Heart right ventricle (tissue), 16 donors: ENCODE results near the gene SEMA3A. TPM values are rescaled to one million over a fixed set of nuclear protein-coding genes. Genes with fewer than 3 reads are reported as not detected.
"Not testable (repeated sequence)": the region's sequence is repeated elsewhere in the genome, so short reads cannot be mapped to it uniquely, and the experiment has no call there.

Experiments used
- ATAC-seq, 8 donors: fragments of 200-7000 bp; cut with Tn5 transposase; one replicate each; pipeline ENCODE4 v1.9.1; 2020; ENCODE audit warnings: mild to moderate bottlenecking in 8 of 8, moderate library complexity in 8 of 8, moderate number of reproducible peaks in 1 of 8
- DNase-seq, 2 donors: peaks; one replicate each; pipeline ENCODE4 v3.0.0-alpha.2; 2020
- H3K27ac ChIP-seq, 10 donors: fragments of 200-600 bp; sonication (generic) in 2 of 10; one replicate each; pipeline versions ENCODE4 v1.5.0 to v1.8.0; 2020 to 2022; ENCODE audit warnings: mild to moderate bottlenecking in 3 of 10
- H3K27me3 ChIP-seq, 7 donors: fragments of 200-600 bp; one replicate each; pipeline ENCODE4 v1.8.0; 2021 to 2022; ENCODE audit warnings: mild to moderate bottlenecking in 2 of 7
- H3K36me3 ChIP-seq, 9 donors: fragments of 200-600 bp; sonication (generic) in 1 of 9; one replicate each; pipeline versions ENCODE4 v1.5.0 to v1.8.0; 2020 to 2022; ENCODE audit warnings: mild to moderate bottlenecking in 2 of 9
- H3K4me1 ChIP-seq, 9 donors: fragments of 200-600 bp; sonication (generic) in 1 of 9; one replicate each; pipeline versions ENCODE4 v1.5.0 to v1.8.0; 2020 to 2022; ENCODE audit warnings: mild to moderate bottlenecking in 4 of 9
- H3K4me3 ChIP-seq, 10 donors: fragments of 200-600 bp; sonication (generic) in 2 of 10; one replicate each; pipeline versions ENCODE4 v1.5.0 to v1.8.0; 2020 to 2022; ENCODE audit warnings: mild to moderate bottlenecking in 7 of 10, moderate library complexity in 2 of 10
- H3K9me3 ChIP-seq, 11 donors: fragments of 200-600 bp in 10 of 11; sonication (generic) in 2 of 11; one replicate each; pipeline versions ENCODE4 v1.5.0 to v1.8.0; 2013 to 2022; ENCODE audit warnings: mild to moderate bottlenecking in 2 of 11, control low read depth in 1 of 11, moderate library complexity in 1 of 11
- WGBS, 2 donors: extraction: QIAGEN DNeasy Blood & Tissue Kit; methylation state at CpG; one replicate each; pipeline ENCODE4 v1.1.7; 2013; ENCODE audit warnings: inconsistent platforms in 1 of 2; 5-methylcytosine and 5-hydroxymethylcytosine counted together
- intact Hi-C, 10 donors: fragments of 100-400 bp; cut with DNase I; formaldehyde crosslinking; loops; one replicate each; pipeline versions ENCODE4 v1.11.1 to v1.14.2; 2022
- long read RNA-seq, 3 donors: library from polyadenylated mRNA; unstranded; transcript quantifications; one replicate each; pipeline ENCODE4 v2.0.0, GENCODE V29; 2020 to 2021
- polyA plus RNA-seq, 2 donors: library from polyadenylated mRNA; stranded (reverse); fragments of 200-250 nt; gene quantifications; one replicate each; pipeline ENCODE4 v1.2.3, GENCODE V29; 2013
- total RNA-seq, 10 donors: library from RNA; stranded (reverse); fragmentation: NEBNext Ultra II Directional in 3 of 10; extraction: Animal tissue kit (Norgen Biotek cat#: 25700) in 3 of 10; gene quantifications; one replicate each; pipeline versions ENCODE4 v1.2.1 to v1.2.4, GENCODE V29; 2021 to 2023
- TF ChIP-seq, protein P1 (sequence below), 9 donors: fragments of 200-600 bp; sonication (generic) in 2 of 9; IDR thresholded peaks; one replicate each; pipeline versions ENCODE4 v1.5.0 to v1.8.0; 2021 to 2022; ENCODE audit warnings: antibody characterized with exemption in 9 of 9, mild to moderate bottlenecking in 5 of 9, moderate library complexity in 1 of 9
- donor health status: Arrhythmogenic right ventricular cardiomyopathy.
- donor health status: ischemic (EF 13 %, LVEDD 7.1; RV severe dilation, severe dysfunction).
- donor health status: healthy with polysubstance abuse.
- donor health status: DM: no; HTN: yes; CAD: no.
- donor health status: DM: no; HTN: no; CAD: no.
- donor health status: ischemic (EF 25% LVEDD 6.9; RV normal size, moderate dysfunction).
- donor health status: ischemic (EF 25% LVEDD 5.7; RV mildly dilated, moderate dysfunction).
- donor health status: healthy.
- donor health status: DM: yes; HTN: yes; CAD: no.
- donor health status: Ischemic cardiomyopathy.
- donor health status: ischemic (EF 35%, LVEDD 5.7; RV mildly dilated, moderate dysfunction).
- donor health status: nonischemic (EF 11% LVEDD 7.7; RV severe dilation, severe dysfunction).
- donor health status: DM: yes; HTN: yes; CAD: no.
- donor health status: PGD.
- donor health status: ischemic (EF 29% LVEDD 5.4; RV normal size, mild dysfunction).
- donor health status: nonischemic (EF 23%, LVEDD 6.1; RV moderate dilation, normal function).

SEMA3A gene
- total RNA-seq: 1 to 10 TPM in 8 of 10 donors, under 1 TPM in 2; 0.57 to 5.3 (median 1.7) TPM
- polyA plus RNA-seq: under 1 TPM; 0.19 to 0.59 TPM
- long read RNA-seq, donor 1, partial matches to known transcripts: 0 of 1 reads
- long read RNA-seq, donor 1, other reads (novel, unspliced or antisense): 1 of 1 reads
- long read RNA-seq, donor 2, partial matches to known transcripts: 0 of 1 reads
- long read RNA-seq, donor 2, other reads (novel, unspliced or antisense): 1 of 1 reads
- long read RNA-seq, donor 3, full-length matches to known transcripts: 3 of 4 reads
- long read RNA-seq, donor 3, partial matches to known transcripts: 0 of 4 reads
- long read RNA-seq, donor 3, other reads (novel, unspliced or antisense): 1 of 4 reads

- Histone ChIP-seq H3K9me3 (no peaks in the 10 kb centered on the region), H3K27me3 (no peaks in the 10 kb centered on the region), H3K4me3 (peak within 1 kb of the TSS in 9 of 10 donors; percentile 29 to 57 (median 48)), H3K36me3 (no peaks in the 10 kb centered on the region), H3K4me1 (peaks cover 0 to 13% (median 0%) of the 10 kb centered on the region in 9 donors), H3K27ac (peak within 1 kb of the TSS in 1 of 10 donors; percentile 35)
- DNase-seq (peak in 1 of 2 donors; percentile 16), ATAC-seq (peak; percentile 73 to 85 (median 78))
- 1 to 2% methylated on average over 15 of the region's 15 CpGs for WGBS, 2 donors
- intact Hi-C loops: loop anchor here in 3 of 10 donors (5.0 to 10.0 kb wide), 2 partner anchors 828 to 830 kb away; no protein-coding TSS in a partner anchor
- TF ChIP-seq, protein P1, sequence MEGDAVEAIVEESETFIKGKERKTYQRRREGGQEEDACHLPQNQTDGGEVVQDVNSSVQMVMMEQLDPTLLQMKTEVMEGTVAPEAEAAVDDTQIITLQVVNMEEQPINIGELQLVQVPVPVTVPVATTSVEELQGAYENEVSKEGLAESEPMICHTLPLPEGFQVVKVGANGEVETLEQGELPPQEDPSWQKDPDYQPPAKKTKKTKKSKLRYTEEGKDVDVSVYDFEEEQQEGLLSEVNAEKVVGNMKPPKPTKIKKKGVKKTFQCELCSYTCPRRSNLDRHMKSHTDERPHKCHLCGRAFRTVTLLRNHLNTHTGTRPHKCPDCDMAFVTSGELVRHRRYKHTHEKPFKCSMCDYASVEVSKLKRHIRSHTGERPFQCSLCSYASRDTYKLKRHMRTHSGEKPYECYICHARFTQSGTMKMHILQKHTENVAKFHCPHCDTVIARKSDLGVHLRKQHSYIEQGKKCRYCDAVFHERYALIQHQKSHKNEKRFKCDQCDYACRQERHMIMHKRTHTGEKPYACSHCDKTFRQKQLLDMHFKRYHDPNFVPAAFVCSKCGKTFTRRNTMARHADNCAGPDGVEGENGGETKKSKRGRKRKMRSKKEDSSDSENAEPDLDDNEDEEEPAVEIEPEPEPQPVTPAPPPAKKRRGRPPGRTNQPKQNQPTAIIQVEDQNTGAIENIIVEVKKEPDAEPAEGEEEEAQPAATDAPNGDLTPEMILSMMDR (IDR thresholded peaks at IDR 0.05): no peak
Observed at GRCh38 chr7:84194484-84195271, at the start of gene SEMA3A. Gene SEMA3A, minus strand, starts transcription at chr7:84194789. Its CDS starts 203 bp downstream, at chr7:84194586.

DNA sequence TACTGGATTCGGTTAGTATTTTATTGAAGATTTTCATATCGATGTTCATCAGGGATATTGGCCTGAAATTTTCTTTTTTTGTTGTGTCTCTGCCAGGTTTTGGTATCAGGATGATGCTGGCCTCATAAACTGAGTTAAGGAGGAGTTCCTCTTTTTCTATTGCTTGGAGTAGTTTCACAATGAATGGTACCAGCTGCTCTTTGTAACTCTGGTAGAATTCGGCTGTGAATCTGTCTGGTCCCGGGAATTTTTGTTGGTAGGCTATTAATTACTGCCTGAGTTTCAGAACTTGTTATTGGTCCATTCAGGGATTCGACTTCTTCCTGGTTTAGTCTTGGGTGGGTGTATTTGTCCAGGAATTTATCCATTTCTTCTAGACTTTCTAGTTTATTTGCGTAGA is 48.4 kb upstream of the SEMA3A start:
- peaks cover 0 to 55% (median 5%) of the 10 kb centered on the region in 11 donors for H3K9me3 ChIP-seq
- 89 to 92% methylated on average over 6 of the region's 6 CpGs for WGBS, 2 donors
- H3K4me1 ChIP-seq, DNase-seq, H3K27ac ChIP-seq, H3K27me3 ChIP-seq, ATAC-seq, intact Hi-C loops, H3K4me3 ChIP-seq, H3K36me3 ChIP-seq: not testable (repeated sequence)

DNA sequence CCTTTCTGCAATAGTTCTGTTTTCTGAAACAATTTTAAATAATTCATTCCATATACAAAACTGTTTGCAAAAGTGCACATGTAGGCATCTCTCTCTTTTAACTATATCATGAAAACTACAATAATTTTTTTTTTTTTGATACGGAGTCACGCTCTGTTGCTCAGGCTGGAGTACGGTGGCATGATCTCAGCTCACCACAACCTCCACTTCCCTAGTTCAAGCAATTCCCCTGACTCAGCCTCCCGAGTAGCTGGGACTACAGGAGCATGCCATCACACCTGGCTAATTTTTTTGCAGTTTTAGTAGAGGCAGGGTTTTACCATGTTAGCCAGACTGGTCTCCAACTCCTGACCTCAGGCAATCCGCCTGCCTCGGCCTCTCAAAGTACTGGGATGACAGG is 44.0 kb upstream of the SEMA3A start:
- intact Hi-C loops: no loop called here
- DNase-seq (no peak), ATAC-seq (no peak)

GRCh38 chr7:84237533-84238173 is 43.1 kb upstream of the SEMA3A start:
- intact Hi-C loops: no loop called here
- ATAC-seq: no peak

More for the DNA sequence above, 44.0 kb upstream of the SEMA3A start:
- TF ChIP-seq, protein P1 (IDR thresholded peaks at IDR 0.05): no peak
- no peaks in the 10 kb centered on the region for H3K27me3 ChIP-seq
- peaks cover 0 to 32% (median 1%) of the 10 kb centered on the region in 11 donors for H3K9me3 ChIP-seq
- no peak overlapping the region for H3K27ac ChIP-seq
- no peak overlapping the region for H3K4me3 ChIP-seq
- H3K36me3 ChIP-seq: no peaks in the 10 kb centered on the region
- WGBS, 2 donors: 93 to 95% methylated on average over 6 of the region's 6 CpGs
- H3K4me1 ChIP-seq: peaks cover 0 to 8% (median 0%) of the 10 kb centered on the region in 9 donors

More at GRCh38 chr7:84237533-84238173, 43.1 kb upstream of the SEMA3A start:
- TF ChIP-seq, protein P1 (IDR thresholded peaks at IDR 0.05): no peak
- H3K36me3 ChIP-seq: no peaks in the 10 kb centered on the region
- H3K4me1 ChIP-seq: peaks cover 0 to 8% (median 0%) of the 10 kb centered on the region in 9 donors
- no peaks in the 10 kb centered on the region for H3K27me3 ChIP-seq
- H3K9me3 ChIP-seq: peaks cover 0 to 22% (median 0%) of the 10 kb centered on the region in 11 donors
- H3K4me3 ChIP-seq: no peak overlapping the region
- 88 to 90% methylated on average over 1 of the region's 1 CpG for WGBS, 2 donors
- H3K27ac ChIP-seq: no peak overlapping the region
- DNase-seq: no peak
